GM21723 (cell line): ENCODE data around the gene PFKM.
A peak's percentile ranks its signal among the peaks of the same experiment; 100 is the strongest.

ENCODE experiments used
- ATAC-seq: cut with Tn5 transposase; IDR thresholded peaks from one replicate; pipeline ENCODE4 v1.9.1; 2021; ENCODE audit warnings: mild to moderate bottlenecking, moderate library complexity; ENCODE audit not compliant: unreplicated experiment

PFKM gene

GRCh38 chr12:48119078-48119833, at the start of gene PFKM:
Gene PFKM, plus strand, starts transcription at chr12:48119364. Its CDS starts 3,411 bp downstream, at chr12:48122775.
- peak; percentile 99 for ATAC-seq

GRCh38 chr12:48070033-48070432, 49.1 kb upstream of the PFKM start:
- no peak for ATAC-seq

GRCh38 chr12:48070731-48071130, 48.4 kb upstream of the PFKM start:
- no peak for ATAC-seq

- no peak for ATAC-seq
Observed at GRCh38 chr12:48071808-48072207, 47.4 kb upstream of the PFKM start.

GRCh38 chr12:48072266-48072665, 46.9 kb upstream of the PFKM start:
- ATAC-seq, result no peak

DNA sequence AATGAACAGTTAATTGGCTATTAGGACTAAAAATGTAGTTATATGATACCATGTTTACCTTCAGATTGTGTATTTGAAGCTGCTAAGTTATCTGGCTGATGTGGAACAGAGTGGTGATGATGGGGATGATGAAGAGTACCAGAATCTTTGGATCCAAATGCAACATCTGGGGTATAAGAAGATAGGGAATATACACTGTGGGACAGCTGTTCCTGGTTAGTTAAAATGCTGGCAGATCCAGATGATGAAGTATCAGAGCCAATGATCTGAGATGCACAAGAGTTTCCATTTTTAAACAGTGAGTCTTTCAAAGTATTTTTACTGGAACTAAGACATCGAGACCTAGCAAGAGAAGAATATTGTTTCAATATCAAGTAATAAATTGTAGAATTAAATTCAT, 44.9 kb upstream of the PFKM start:
- no peak for ATAC-seq

- ATAC-seq, result no peak
Observed at GRCh38 chr12:48075832-48076231, 43.3 kb upstream of the PFKM start.

- no peak for ATAC-seq
Observed at GRCh38 chr12:48077111-48077510, 42.1 kb upstream of the PFKM start.

DNA sequence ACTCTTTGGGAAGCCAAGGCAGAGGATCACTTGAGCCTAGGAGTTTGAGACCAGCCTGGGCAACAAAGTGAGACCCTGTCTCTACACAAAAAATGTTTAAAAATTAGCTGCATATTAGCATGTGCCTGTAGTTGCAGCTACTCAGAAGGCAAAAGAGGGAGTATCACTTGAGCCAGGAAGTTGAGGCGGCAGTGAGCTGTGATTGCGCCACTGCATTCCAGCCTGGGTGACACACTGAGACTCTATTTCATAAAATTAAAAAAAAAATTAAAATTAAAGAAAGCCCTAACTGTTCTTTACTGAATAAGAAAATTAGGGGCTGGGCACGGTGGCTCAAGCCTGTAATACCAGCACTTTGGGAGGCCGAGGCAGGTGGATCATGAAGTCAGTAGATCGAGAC, 40.3 kb upstream of the PFKM start:
- ATAC-seq, result no peak

- no peak for ATAC-seq
Observed at GRCh38 chr12:48080285-48080684, 38.9 kb upstream of the PFKM start.

DNA sequence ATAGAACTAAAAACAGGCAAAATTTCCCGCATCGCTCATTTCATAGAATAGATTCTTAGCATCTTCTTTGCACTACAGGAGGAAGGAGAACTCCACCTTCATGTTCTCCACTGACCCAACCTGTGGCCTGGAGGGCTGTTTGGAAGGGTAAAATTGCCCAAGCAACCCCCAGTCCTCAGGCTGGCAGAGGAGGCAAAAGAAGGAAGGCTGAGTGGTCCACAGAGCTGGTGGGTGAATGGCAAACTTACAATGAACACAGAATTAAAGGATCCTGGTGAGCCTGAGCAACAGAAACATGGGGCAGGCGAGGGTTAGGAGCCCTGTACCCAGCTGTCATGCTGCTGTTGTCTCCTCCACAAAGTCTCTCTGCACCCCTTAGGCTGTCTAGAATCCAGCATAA, 38.3 kb upstream of the PFKM start:
- ATAC-seq, result no peak

DNA sequence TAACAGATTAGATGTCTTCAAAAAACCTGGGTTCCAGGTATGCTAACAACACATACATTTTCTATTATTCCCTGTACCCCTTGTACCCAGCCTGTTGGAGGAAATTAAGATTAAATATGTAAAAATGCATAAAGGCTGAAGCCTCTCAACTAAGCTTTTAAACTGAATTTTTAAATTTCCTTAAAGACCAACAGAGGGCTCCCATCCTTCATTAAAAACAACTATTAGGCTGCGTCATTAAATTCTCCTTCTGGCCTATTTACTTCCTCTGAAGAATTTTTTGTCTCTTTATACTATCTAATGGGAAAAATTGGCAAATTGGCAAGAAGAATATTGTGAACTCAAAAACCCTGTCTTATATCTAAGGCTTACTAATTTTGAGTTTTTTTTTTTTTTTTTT, 35.1 kb upstream of the PFKM start:
- ATAC-seq, result no peak

- no peak for ATAC-seq
Observed at GRCh38 chr12:48084841-48085460, 34.2 kb upstream of the PFKM start.

GRCh38 chr12:48086327-48086726, 32.8 kb upstream of the PFKM start:
- no peak for ATAC-seq

- ATAC-seq, result no peak
Observed at GRCh38 chr12:48092611-48093010, 26.6 kb upstream of the PFKM start.

GRCh38 chr12:48104531-48104930, 14.6 kb upstream of the PFKM start:
- no peak for ATAC-seq

DNA sequence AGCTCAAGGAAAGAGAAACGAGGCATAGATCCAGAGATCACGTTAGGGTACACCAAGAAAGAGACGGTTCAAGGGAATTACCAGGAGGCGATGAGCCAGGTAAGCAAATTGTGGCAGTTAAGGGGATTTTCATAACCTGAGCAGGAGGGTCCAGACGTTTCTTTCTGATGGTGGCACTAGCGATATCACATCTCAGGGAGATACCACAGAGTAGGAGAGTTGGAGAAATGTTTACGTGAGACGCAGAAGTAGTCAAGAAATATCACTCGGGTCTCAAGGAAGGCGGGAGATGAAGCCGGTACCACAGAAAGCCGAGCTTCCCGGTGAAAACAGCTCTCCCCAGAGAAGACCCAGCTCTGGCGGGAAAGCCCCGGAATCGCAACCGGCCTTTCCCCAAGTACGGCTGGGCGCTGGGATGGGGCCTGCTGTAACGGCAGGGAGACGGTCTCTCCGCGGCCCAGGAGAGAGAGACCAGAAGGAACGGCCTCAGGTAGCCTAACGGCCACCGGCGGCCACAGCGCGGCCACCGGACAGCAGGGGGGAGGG, 13.8 kb upstream of the PFKM start:
- ATAC-seq, result peak; percentile 37

DNA sequence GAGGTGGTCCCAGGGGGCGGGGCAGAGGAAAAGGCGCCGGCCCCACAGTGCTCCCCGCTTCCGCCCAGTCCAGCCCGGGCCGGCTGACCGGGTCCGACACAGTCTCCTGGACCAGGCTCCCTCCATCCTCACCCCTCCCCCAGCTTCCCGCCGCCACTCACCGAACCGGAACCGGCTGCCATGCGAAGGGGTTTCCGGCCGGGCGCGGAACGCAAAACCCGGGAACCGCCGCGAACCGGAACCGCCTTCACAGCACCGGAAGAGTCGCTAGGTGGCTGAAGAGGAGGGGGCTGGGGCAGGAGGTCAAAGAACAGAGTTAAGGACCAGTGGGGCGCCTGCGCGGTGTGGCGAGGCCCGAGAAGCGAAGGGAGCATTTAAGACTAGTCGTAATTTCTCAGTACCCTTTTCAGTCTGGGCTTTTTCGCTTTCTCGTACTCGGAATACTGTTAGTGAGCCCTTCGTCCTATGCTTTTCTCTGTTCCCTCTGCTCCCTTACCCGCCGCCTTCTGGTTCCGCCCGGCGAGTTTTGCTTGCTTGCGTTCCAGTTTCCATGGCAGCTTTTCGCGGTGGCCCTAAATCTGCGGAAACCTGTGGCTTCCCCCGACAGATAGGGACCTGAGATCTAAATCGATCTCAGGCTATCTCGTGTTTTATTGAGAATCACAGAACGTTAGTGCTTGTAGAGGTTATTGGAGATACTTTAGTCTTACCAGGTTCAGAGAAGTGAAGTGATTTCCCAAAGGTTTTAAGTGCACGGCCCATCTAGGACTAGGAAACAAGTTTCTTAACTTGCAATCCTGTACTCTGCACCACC, 13.1 kb upstream of the PFKM start, which contains the start of gene SENP1:
SENP1 (minus strand) TSS at position 213 of the 814 bp plus-strand sequence. CDS start 4,607 bp downstream, outside the sequence.
- peak; percentile 71 for ATAC-seq

GRCh38 chr12:48106681-48107613, 12.2 kb upstream of the PFKM start:
- no peak for ATAC-seq

GRCh38 chr12:48109424-48109823, 9.7 kb upstream of the PFKM start:
- no peak for ATAC-seq
